ENCODE results near the gene NAT10.
"Not testable (repeated sequence)": the region's sequence is repeated elsewhere in the genome, so short reads cannot be mapped to it uniquely, and the experiment has no call there.

The NAT10 gene

DNA sequence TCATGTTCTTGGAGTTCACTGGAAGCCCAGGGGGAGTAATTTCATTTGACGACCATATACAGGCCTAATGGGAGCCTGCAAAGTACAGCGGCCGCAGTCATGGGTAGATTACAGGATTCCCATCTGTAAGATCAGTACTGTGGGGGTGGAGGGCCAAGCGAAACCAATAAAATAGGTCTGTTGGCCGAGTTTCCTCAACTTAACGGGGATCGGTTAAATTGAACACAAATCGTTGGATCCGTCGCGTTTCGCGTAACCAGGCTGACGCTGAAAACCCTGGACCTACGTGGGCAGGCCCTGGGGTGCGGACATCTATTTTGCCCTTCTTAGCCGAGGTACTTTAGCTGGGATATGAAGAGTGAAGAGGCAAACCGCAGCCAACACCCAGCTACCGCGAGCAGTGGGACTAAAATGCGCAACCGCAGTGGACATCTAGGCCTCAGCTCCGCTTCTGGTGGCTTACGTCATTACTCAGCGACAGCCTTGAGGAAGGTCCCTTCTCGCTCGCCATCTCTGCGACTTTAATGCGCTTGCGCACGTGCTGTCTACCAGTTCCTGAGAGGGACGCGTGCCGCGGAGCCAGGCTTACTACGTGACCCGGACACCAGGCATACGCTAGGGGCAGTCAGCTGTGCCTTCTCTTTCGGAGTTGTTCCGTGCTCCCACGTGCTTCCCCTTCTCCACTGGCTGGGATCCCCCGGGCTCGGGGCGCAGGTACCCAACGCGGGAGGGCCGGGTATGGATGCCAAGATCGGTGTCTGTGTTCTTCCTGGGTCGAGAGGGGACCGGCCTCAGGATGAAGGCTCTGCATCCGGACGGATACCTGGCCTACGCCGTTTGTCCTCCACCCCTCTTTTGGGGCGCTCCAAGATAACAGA lies at the start of gene NAT10:
Gene NAT10, plus strand, starts transcription at position 551 of the 878 bp plus-strand sequence. CDS start 2,597 bp downstream, outside the sequence.
- H4K20me1 ChIP-seq = peaks cover 0 to 15% (median under 1%) of the 10 kb centered on the region in 11 experiments; a peak in 4 of 22 replicates
- H3K9me3 ChIP-seq (replicated peaks in 1 of 11) = no peaks in the 10 kb centered on the region
- H3K9ac ChIP-seq = peak within 1 kb of the TSS; percentile 88 to 99 (median 93)
- H3K36me3 ChIP-seq = peaks cover 44 to 66% (median 62%) of the 10 kb centered on the region in 11 experiments
- TF ChIP-seq Cebpa-rat (IDR thresholded peaks at IDR 0.05) = no peak
- peaks cover 32 to 54% (median 44%) of the 10 kb centered on the region in 10 experiments for H3K4me1 ChIP-seq
- H3K27ac ChIP-seq = peak within 1 kb of the TSS; percentile 87 to 97 (median 93)
- H3K4me3 ChIP-seq = peak within 1 kb of the TSS; percentile 75 to 94 (median 87)
- H3K27me3 ChIP-seq = no peaks in the 10 kb centered on the region
- H3K4me2 ChIP-seq = peak within 1 kb of the TSS; percentile 78 to 96 (median 91)

DNA sequence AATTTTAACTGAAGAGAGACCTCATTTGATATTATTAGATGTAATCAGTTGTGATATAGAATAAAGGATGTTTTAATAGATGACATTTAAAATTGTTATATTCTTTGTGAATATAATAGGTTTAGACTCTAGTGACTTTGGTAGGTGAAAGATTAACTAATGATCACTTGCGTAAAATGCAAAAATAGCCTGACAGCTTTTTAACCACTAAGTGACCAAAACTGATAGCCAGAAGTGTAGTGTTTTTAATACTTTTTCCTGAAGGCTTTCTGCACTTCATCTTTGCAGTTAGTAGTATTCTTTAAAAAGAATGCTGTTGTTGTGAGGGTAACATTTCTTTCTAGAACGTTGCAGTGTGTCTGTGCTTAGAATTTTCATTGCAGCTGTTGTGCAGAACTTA lies 48.8 kb upstream of the NAT10 start:
- H4K20me1 ChIP-seq = peaks cover 82 to 83% (median 83%) of the 10 kb centered on the region in 11 experiments
- H3K4me3 ChIP-seq = 0 out of 20 replicates have a peak overlapping the region, but pooled peaks of 1 of the 10 experiments have one; percentile 10
- peak overlapping the region in 1 of 11 experiments; percentile 100; a peak in 2 of 22 replicates for H3K9ac ChIP-seq
- no peaks in the 10 kb centered on the region; a peak in 1 of 22 replicates for H3K9me3 ChIP-seq (replicated peaks in 1 of 11)
- no peak for TF ChIP-seq Cebpa-rat (IDR thresholded peaks at IDR 0.05)
- H3K36me3 ChIP-seq = peaks cover 44 to 91% (median 79%) of the 10 kb centered on the region in 11 experiments
- no peaks in the 10 kb centered on the region for H3K27me3 ChIP-seq
- H3K4me1 ChIP-seq = peaks cover 43 to 76% (median 56%) of the 10 kb centered on the region in 10 experiments
- no peak overlapping the region for H3K27ac ChIP-seq
- peak overlapping the region in 10 of 11 experiments; percentile 21 to 94 (median 88); a peak in 16 of 22 replicates for H3K4me2 ChIP-seq

DNA sequence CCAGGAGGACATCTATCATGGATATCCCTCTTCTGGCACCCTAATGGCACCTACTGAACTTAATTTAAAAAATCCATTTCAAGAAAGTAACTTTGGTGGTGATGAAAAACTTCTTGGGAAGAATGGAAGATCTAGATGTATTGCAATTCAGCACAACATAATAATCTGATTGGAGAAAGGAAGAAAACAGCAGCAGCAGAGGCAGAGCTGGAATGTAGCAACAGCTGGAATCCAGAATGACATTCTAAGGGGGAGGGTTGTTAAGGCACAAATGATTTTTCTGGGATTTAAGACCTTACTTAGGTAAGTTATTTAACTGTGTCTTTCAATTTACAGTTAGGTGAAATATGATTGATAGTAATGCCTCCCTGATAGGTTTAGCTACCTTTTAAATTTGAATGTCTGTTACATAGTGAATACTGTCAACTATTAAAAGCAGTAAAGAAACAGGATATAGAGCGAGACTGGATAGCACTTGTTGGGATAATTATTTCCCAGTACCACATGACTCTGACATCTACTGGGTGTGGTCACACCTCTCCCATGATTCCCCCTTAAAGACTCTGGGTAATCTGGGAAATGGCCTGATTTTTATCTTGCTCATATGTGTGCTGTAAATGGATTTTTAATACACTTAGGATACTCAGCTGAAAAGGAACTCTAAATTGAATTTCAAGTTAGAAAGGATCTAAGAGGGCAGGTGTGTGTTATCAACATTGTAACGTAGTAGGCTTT lies 42.2 kb upstream of the NAT10 start:
- Histone ChIP-seq H3K9ac (no peak overlapping the region), H3K4me2 (peak overlapping the region in 9 of 11 experiments; percentile 7 to 90 (median 24); a peak in 11 of 22 replicates), H3K9me3 (replicated peaks in 1 of 11) (no peaks in the 10 kb centered on the region), H4K20me1 (peaks cover 99 to 100% (median 100%) of the 10 kb centered on the region in 11 experiments), H3K27me3 (no peaks in the 10 kb centered on the region), H3K27ac (no peak overlapping the region), H3K4me3 (no peak overlapping the region), H3K4me1 (peaks cover 58 to 97% (median 74%) of the 10 kb centered on the region in 10 experiments), H3K36me3 (peaks cover 44 to 96% (median 80%) of the 10 kb centered on the region in 11 experiments)
- no peak for TF ChIP-seq Cebpa-rat (IDR thresholded peaks at IDR 0.05)

DNA sequence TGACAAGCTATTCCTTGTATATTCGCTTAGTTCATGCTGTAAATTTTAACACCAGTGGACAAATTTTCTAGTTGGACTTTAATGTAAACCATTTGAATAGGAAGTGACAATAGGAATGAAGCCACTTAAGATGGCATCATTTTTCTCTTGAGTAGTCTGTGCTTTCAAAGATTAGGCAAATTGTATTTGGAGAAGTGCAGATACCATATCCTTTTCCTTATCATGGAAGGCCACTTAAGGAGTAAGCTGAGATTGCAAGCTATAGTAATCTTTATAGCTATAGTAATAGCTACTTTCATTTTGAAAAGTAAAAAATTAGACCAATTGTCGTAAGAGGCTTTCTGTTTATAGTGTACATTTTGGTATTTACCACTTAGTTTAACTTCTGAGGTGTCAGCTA lies 41.1 kb upstream of the NAT10 start:
- Histone ChIP-seq H4K20me1 (peaks cover 99 to 100% (median 100%) of the 10 kb centered on the region in 11 experiments), H3K4me3 (no peak overlapping the region), H3K36me3 (peaks cover 42 to 96% (median 78%) of the 10 kb centered on the region in 11 experiments), H3K27me3 (no peaks in the 10 kb centered on the region), H3K4me2 (peak overlapping the region in 10 of 11 experiments; percentile 19 to 90 (median 56); a peak in 12 of 22 replicates), H3K9ac (no peak overlapping the region; a peak in 1 of 22 replicates), H3K4me1 (peaks cover 58 to 97% (median 69%) of the 10 kb centered on the region in 10 experiments), H3K9me3 (replicated peaks in 1 of 11) (no peaks in the 10 kb centered on the region), H3K27ac (no peak overlapping the region; a peak in 1 of 22 replicates)
- no peak for TF ChIP-seq Cebpa-rat (IDR thresholded peaks at IDR 0.05)

DNA sequence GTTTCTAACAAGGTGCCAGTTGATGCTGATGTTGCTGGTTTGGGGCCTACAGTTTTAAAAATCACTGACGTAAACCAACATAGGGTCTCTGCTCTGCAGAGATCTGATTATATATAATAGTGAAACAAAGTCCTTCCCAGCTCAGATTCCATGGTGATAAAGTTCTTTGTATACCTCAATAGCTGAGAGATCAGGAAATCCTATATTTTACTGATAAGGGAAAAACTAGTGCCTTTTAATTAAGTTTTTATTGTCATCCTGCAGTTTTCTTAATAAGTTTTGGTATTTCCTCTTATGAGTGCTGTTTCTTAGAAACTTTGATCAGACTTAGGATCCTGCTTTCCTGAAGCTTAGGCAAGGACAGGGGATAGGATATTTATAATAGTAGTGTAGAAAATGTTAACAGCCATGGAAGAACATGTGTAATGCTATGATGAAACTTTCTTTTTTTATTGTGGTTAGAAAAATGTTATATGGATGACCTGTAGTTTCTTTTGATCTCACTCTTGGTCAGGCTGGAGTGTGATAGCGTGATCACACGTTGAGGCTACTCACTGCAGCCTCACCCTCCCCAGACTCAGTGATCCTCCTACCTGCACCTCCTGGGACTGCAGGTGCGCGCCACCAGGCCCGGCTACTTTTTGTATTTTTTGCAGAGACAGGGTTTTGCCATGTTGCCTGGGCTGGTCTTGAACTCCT lies 39.8 kb upstream of the NAT10 start:
- Histone ChIP-seq H4K20me1 (peaks cover 99 to 100% (median 100%) of the 10 kb centered on the region in 11 experiments), H3K27ac (0 out of 22 replicates have a peak overlapping the region, but pooled peaks of 2 of the 11 experiments have one; percentile 25 to 60), H3K4me3 (no peak overlapping the region), H3K27me3 (no peaks in the 10 kb centered on the region), H3K36me3 (peaks cover 37 to 96% (median 78%) of the 10 kb centered on the region in 11 experiments), H3K9me3 (replicated peaks in 1 of 11) (no peaks in the 10 kb centered on the region), H3K9ac (peak overlapping the region in 3 of 11 experiments; percentile 27 to 55 (median 29); a peak in 2 of 22 replicates), H3K4me1 (peaks cover 58 to 96% (median 65%) of the 10 kb centered on the region in 10 experiments), H3K4me2 (peak overlapping the region; percentile 59 to 90 (median 80))
- no peak for TF ChIP-seq Cebpa-rat (IDR thresholded peaks at IDR 0.05)

DNA sequence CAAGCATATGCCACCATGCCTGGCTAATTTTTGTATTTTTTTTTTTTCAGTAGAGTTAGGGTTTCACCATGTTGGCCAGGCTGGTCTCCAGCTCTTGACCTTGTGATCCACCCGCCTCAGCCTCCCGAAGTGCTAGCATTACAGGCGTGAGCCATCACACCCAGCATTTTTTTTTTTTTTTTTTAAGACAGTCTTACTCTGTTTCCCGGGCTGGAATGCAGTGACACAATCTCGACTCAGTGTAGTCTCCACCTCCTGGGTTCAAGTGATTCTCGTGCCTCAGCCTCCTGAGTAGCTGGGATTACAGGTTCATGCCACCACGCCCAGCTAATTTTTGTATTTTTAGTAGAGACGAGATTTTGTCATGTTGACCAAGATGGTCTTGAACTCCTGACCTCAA lies 38.7 kb upstream of the NAT10 start:
- peaks cover 99 to 100% (median 100%) of the 10 kb centered on the region in 11 experiments for H4K20me1 ChIP-seq
- H3K4me1 ChIP-seq = peaks cover 54 to 87% (median 60%) of the 10 kb centered on the region in 10 experiments
- H3K27ac ChIP-seq = peak overlapping the region; percentile 18 to 62 (median 44); a peak in 17 of 22 replicates
- peak overlapping the region in 10 of 11 experiments; percentile 6 to 55 (median 29); a peak in 10 of 22 replicates for H3K9ac ChIP-seq
- H3K36me3 ChIP-seq = peaks cover 38 to 96% (median 78%) of the 10 kb centered on the region in 11 experiments
- H3K9me3 ChIP-seq (replicated peaks in 1 of 11); H3K27me3 ChIP-seq: not testable (repeated sequence)
- peak overlapping the region; percentile 59 to 90 (median 80) for H3K4me2 ChIP-seq
- H3K4me3 ChIP-seq = peak overlapping the region in 3 of 10 experiments; percentile 4 to 41 (median 30); a peak in 3 of 20 replicates

DNA sequence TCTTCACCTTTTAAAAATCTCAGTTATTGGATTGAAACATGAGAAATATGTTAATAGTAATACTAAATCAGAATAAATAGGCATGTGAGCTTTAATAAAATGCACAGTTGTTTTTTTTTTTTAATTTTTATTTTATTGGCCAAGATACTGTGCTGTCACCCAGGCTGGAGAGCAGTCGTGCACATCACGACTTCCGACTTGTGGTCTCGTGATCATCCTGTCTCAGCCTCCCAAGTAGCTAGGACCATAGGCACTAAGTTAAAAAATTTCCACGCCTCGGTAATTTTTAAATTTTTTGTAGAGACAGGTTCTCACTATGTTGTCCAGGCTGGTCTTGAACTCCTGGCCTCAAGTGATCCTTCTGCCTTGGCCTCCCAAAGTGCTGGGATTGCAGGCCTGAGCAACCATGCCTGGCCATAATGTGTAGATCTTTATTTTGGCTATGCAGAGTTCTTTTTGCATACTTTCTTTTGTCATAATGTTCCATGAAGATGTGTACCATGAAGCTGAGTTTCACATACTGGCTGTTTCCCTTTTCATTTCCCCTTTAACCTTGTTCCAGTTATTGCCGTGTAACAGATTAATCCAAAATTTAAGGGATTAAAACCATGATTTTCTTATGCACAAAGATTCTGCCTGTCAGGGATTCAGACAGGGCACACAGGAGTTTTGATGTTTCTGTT lies 37.9 kb upstream of the NAT10 start:
- Histone ChIP-seq H3K4me2 (peak overlapping the region; percentile 59 to 90 (median 80)), H3K27me3 (no peaks in the 10 kb centered on the region), H3K4me1 (peaks cover 54 to 82% (median 60%) of the 10 kb centered on the region in 10 experiments), H3K9me3 (replicated peaks in 1 of 11) (no peaks in the 10 kb centered on the region), H3K4me3 (peak overlapping the region in 4 of 10 experiments; percentile 4 to 15 (median 10); a peak in 1 of 20 replicates), H3K36me3 (peaks cover 42 to 96% (median 82%) of the 10 kb centered on the region in 11 experiments), H3K9ac (peak overlapping the region; percentile 2 to 46 (median 19); a peak in 12 of 22 replicates), H3K27ac (peak overlapping the region in 10 of 11 experiments; percentile 30 to 62 (median 58); a peak in 19 of 22 replicates), H4K20me1 (peaks cover 100% of the 10 kb centered on the region in 11 experiments)
- TF ChIP-seq Cebpa-rat (IDR thresholded peaks at IDR 0.05) = no peak
